A549 (cell line): ENCODE results near the gene PRC1. TPM values are rescaled to one million over a fixed set of nuclear protein-coding genes. Genes with fewer than 3 reads are reported as not detected.

Experiments used
- ATAC-seq, 2 experiments: fragments of 200-7000 bp in 1 of 2; fragments of >200 bp in 1 of 2; cut with Nextera tagmentation in 1 of 2; cut with Tn5 transposase in 1 of 2; 3 replicates each; pipeline versions ENCODE4 v1.8.0 to v1.9.1; 2018 to 2020; ENCODE audit warnings: mild to moderate bottlenecking in 1 of 2, moderate library complexity in 1 of 2
- CTCF ChIA-PET: fragments of 300-600 bp; sonication (Branson Sonifier 250); formaldehyde crosslinking; extraction: SDS; loops from one replicate; lab custom pipeline; 2021; ENCODE audit warnings: antibody characterized with exemption, inconsistent platforms; lab: Yijun Ruan, JAX
- POLR2A ChIA-PET: fragments of 350-600 bp; formaldehyde crosslinking; extraction: SDS; loops from one replicate; lab custom pipeline; 2021; ENCODE audit warnings: antibody characterized with exemption, inconsistent platforms; lab: Yijun Ruan, JAX
- DNase-seq, 2 experiments: peaks; one replicate each; pipeline versions ENCODE4 v3.0.0 to v3.0.0-alpha.2; 2011 to 2016; ENCODE audit warnings: low read depth in 1 of 2, low spot score in 1 of 2
- FAIRE-seq: peaks from 2 replicates; lab custom pipeline; 2011; peaks lifted over from hg19 to GRCh38; lab: Jason Lieb, UNC
- H3K27ac ChIP-seq, 2 experiments: fragments of >200 bp; sonication (Bioruptor Twin); formaldehyde crosslinking; 3 replicates each; pipeline ENCODE4 v1.5.1; 2016 to 2017
- H3K4me1 ChIP-seq: fragments of >200 bp; sonication (Bioruptor Twin); formaldehyde crosslinking; 3 replicates; pipeline ENCODE4 v1.6.1; 2016
- H3K4me2 ChIP-seq: fragments of >200 bp; sonication (Bioruptor Twin); formaldehyde crosslinking; 3 replicates; pipeline ENCODE4 v1.6.1; 2016
- H3K4me3 ChIP-seq: fragments of >200 bp; sonication (Bioruptor Twin); formaldehyde crosslinking; 3 replicates; pipeline ENCODE4 v1.5.1; 2016
- H3K9me3 ChIP-seq: fragments of >200 bp; sonication (Bioruptor Twin); formaldehyde crosslinking; 3 replicates; pipeline ENCODE4 v1.6.1; 2016
- ATOH8 ChIP-seq: fragments of 250-450 bp; sonication (Bioruptor Pico); IDR thresholded peaks from 2 replicates; pipeline ENCODE4 v1.5.0; 2020; ENCODE audit warnings: low read depth, mild to moderate bottlenecking, moderate library complexity
- BHLHE40 ChIP-seq: IDR thresholded peaks from 2 replicates; pipeline ENCODE4 v1.6.1; 2012; ENCODE audit warnings: low read depth, low read length, inconsistent platforms
- CBX8 ChIP-seq: fragments of 200-600 bp; sonication (generic); IDR thresholded peaks from 2 replicates; pipeline ENCODE4 v1.6.1; 2016
- CHD4 ChIP-seq: fragments of 200-600 bp; sonication (generic); IDR thresholded peaks from 2 replicates; pipeline ENCODE4 v1.6.1; 2016; ENCODE audit warnings: antibody characterized with exemption, mild to moderate bottlenecking, borderline replicate concordance
- CTCF ChIP-seq: fragments of >200 bp; sonication (Bioruptor Twin); formaldehyde crosslinking; IDR thresholded peaks from 3 replicates; pipeline ENCODE4 v1.5.1; 2016
- EP300 ChIP-seq, 2 experiments: fragments of >200 bp; sonication (Bioruptor Twin); formaldehyde crosslinking; IDR thresholded peaks; 2 replicates in 1 of 2; 3 replicates in 1 of 2; pipeline ENCODE4 v1.6.1; 2016 to 2017
- ESRRA ChIP-seq: fragments of 150-350 bp; IDR thresholded peaks from 2 replicates; pipeline ENCODE4 v1.6.1; 2014; ENCODE audit warnings: mild to moderate bottlenecking, low read length, borderline replicate concordance
- FOSB ChIP-seq: fragments of 250-450 bp; sonication (Bioruptor Pico); IDR thresholded peaks from 2 replicates; pipeline ENCODE4 v1.5.0; 2020; ENCODE audit warnings: mild to moderate bottlenecking, moderate library complexity
- FOXS1 ChIP-seq: fragments of 250-450 bp; sonication (Bioruptor Pico); IDR thresholded peaks from 2 replicates; pipeline ENCODE4 v1.5.0; 2020; ENCODE audit warnings: mild to moderate bottlenecking, moderate library complexity
- HDAC2 ChIP-seq: fragments of 200-600 bp; sonication (generic); IDR thresholded peaks from 2 replicates; pipeline ENCODE4 v1.6.1; 2016
- HMGXB4 ChIP-seq: fragments of 250-450 bp; sonication (Bioruptor Pico); IDR thresholded peaks from 2 replicates; pipeline ENCODE4 v1.5.0; 2021; ENCODE audit warnings: mild to moderate bottlenecking, moderate library complexity, borderline replicate concordance
- HOXB13 ChIP-seq: fragments of 250-450 bp; sonication (Bioruptor Pico); IDR thresholded peaks from 2 replicates; pipeline ENCODE4 v1.5.0; 2020; ENCODE audit warnings: low read depth, mild to moderate bottlenecking, moderate library complexity
- KDM1A ChIP-seq: fragments of 200-600 bp; sonication (generic); IDR thresholded peaks from 2 replicates; pipeline ENCODE4 v1.6.1; 2016; ENCODE audit warnings: low read depth, mild to moderate bottlenecking
- KDM5A ChIP-seq: fragments of 200-600 bp; sonication (generic); IDR thresholded peaks from 2 replicates; pipeline ENCODE4 v1.6.1; 2016; ENCODE audit warnings: antibody characterized with exemption, mild to moderate bottlenecking
- MAZ ChIP-seq: fragments of 150-350 bp; IDR thresholded peaks from 2 replicates; pipeline ENCODE4 v1.6.1; 2014; ENCODE audit warnings: antibody characterized with exemption, low read depth, low read length, borderline replicate concordance
- MYC ChIP-seq: IDR thresholded peaks from 2 replicates; pipeline ENCODE4 v1.6.1; 2012; ENCODE audit warnings: mild to moderate bottlenecking, inconsistent platforms, low read length, improper control_type of control experiment, borderline replicate concordance
- NPAS2 ChIP-seq: fragments of 250-450 bp; sonication (Bioruptor Pico); IDR thresholded peaks from 2 replicates; pipeline ENCODE4 v1.8.0; 2022; ENCODE audit warnings: mild to moderate bottlenecking, moderate library complexity, borderline replicate concordance
- NR3C1 ChIP-seq: fragments of >200 bp; sonication (Bioruptor Twin); formaldehyde crosslinking; IDR thresholded peaks from 3 replicates; pipeline ENCODE4 v1.6.1; 2017
- POLR2AphosphoS2 ChIP-seq: conservative IDR thresholded peaks from 2 replicates; pipeline ENCODE4 v1.6.1; 2012; ENCODE audit warnings: low read length, improper control_type of control experiment, inconsistent platforms
- REST ChIP-seq: fragments of 200-600 bp; sonication (generic); IDR thresholded peaks from 2 replicates; pipeline ENCODE4 v1.6.1; 2016; ENCODE audit warnings: antibody characterized with exemption, mild to moderate bottlenecking, moderate library complexity
- RFX5 ChIP-seq: fragments of 450-650 bp; IDR thresholded peaks from 2 replicates; pipeline ENCODE4 v1.7.1; 2014; ENCODE audit warnings: antibody characterized with exemption, mild to moderate bottlenecking, moderate library complexity
- RNF2 ChIP-seq: fragments of 200-600 bp; sonication (generic); IDR thresholded peaks from 2 replicates; pipeline ENCODE4 v1.6.1; 2016; ENCODE audit warnings: low read depth, mild to moderate bottlenecking, antibody characterized with exemption, moderate library complexity, borderline replicate concordance
- SMC3 ChIP-seq: fragments of >200 bp; sonication (Bioruptor Twin); formaldehyde crosslinking; IDR thresholded peaks from 3 replicates; pipeline ENCODE4 v1.6.1; 2018; ENCODE audit warnings: inconsistent platforms
- TFCP2L1 ChIP-seq: fragments of 250-450 bp; sonication (Bioruptor Pico); IDR thresholded peaks from 2 replicates; pipeline ENCODE4 v1.5.0; 2021; ENCODE audit warnings: mild to moderate bottlenecking
- TP53 ChIP-seq: fragments of 250-450 bp; sonication (Bioruptor Pico); IDR thresholded peaks from 2 replicates; pipeline ENCODE4 v1.5.0; 2021; ENCODE audit warnings: mild to moderate bottlenecking, moderate library complexity
- ZSCAN20 ChIP-seq: fragments of 250-450 bp; sonication (Bioruptor Pico); IDR thresholded peaks from 2 replicates; pipeline ENCODE4 v1.8.0; 2022; ENCODE audit warnings: mild to moderate bottlenecking, moderate library complexity
- WGBS: methylation state at CpG from one replicate; pipeline ENCODE4 v1.1.6; 2017; ENCODE audit errors: missing lambda C conversion rate; 5-methylcytosine and 5-hydroxymethylcytosine counted together
- polyA plus RNA-seq, 4 experiments: library from polyadenylated mRNA; depleted of rRNA in 3 of 4; stranded (reverse); fragments of >200 nt; fragmentation: RNase III in 1 of 4; extraction: RNeasy Plus Mini Kit Qiagen cat#74134 plus additional on column Dnase treatment in 1 of 4; gene quantifications; 2 replicates in 3 of 4; 3 replicates in 1 of 4; pipeline ENCODE4 v1.2.3, GENCODE V29; 2011 to 2017

The PRC1 gene
- polyA plus RNA-seq, 2 of the 4 experiments (the other 2 are of a cell fraction), result 303 to 426 TPM

GRCh38 chr15:91040856-91041255, 46.5 kb upstream of the PRC1 start:
- FAIRE-seq (no peak), DNase-seq (no peak), ATAC-seq (no peak)
- no peak overlapping the region for H3K27ac ChIP-seq
- POLR2A ChIA-PET, result interaction anchor here (0.5 kb wide), 1 partner anchor 972 kb away, joined by 8 read pairs; no protein-coding TSS in a partner anchor
- 55% methylated on average over 8 of the region's 8 CpGs for WGBS
- TF ChIP-seq SMC3 (no peak), CTCF (no peak), KDM5A (no peak), CBX8 (no peak), HMGXB4 (no peak), BHLHE40 (no peak), POLR2AphosphoS2 (no peak), RNF2 (no peak), EP300 (IDR thresholded peaks at IDR 0.05) (no peak), TFCP2L1 (no peak), RFX5 (no peak), HDAC2 (no peak), HOXB13 (CRISPR knock-in tag) (no peak), TP53 (no peak), MAZ (no peak), FOXS1 (no peak), FOSB (CRISPR knock-in tag) (no peak)
- H3K4me2 ChIP-seq, result no peak overlapping the region
- H3K9me3 ChIP-seq, result no peaks in the 10 kb centered on the region
- H3K4me3 ChIP-seq, result no peak overlapping the region
- CTCF ChIA-PET, result interaction anchor here (0.7 to 5.4 kb wide), 7 partner anchors 8 to 84 kb away, joined by 3 to 35 read pairs (median 6); no protein-coding TSS in a partner anchor
- H3K4me1 ChIP-seq, result no peaks in the 10 kb centered on the region

- H3K9me3 ChIP-seq, result no peaks in the 10 kb centered on the region
- DNase-seq (no peak), FAIRE-seq (no peak), ATAC-seq (peak; percentile 15 to 28; a peak in 2 of 6 replicates)
- H3K27ac ChIP-seq, result no peak overlapping the region
- ChIA-PET CTCF (interaction anchor here (1.0 to 5.4 kb wide), 4 partner anchors 10 to 83 kb away, joined by 3 to 35 read pairs (median 14); no protein-coding TSS in a partner anchor), POLR2A (no interaction called here)
- H3K4me2 ChIP-seq, result no peak overlapping the region
- TF ChIP-seq HDAC2, result no peak
- TF ChIP-seq REST, result no peak
- no peak for TF ChIP-seq ESRRA
- TF ChIP-seq BHLHE40, result no peak
- no peak for TF ChIP-seq KDM1A
- no peak for TF ChIP-seq MYC
- TF ChIP-seq ZSCAN20 (CRISPR knock-in tag), result no peak
- no peak for TF ChIP-seq CHD4
- no peak for TF ChIP-seq ATOH8 (CRISPR knock-in tag)
- TF ChIP-seq NPAS2 (CRISPR knock-in tag), result no peak
- TF ChIP-seq NR3C1, result no peak
- TF ChIP-seq, all 56 proteins: peak for 0
- WGBS, result 49% methylated on average over 2 of the region's 3 CpGs
- Histone ChIP-seq H3K4me3 (no peak overlapping the region), H3K4me1 (no peaks in the 10 kb centered on the region)
Observed at GRCh38 chr15:91039996-91040395, 45.7 kb upstream of the PRC1 start.
